GM19193 (cell line): Measurements from ENCODE around the gene EZR.

Experiments used
- POLR2A ChIP-seq: IDR thresholded peaks from 4 replicates; pipeline ENCODE4 v1.6.1; 2011; ENCODE audit not compliant: insufficient read depth, insufficient read length; ENCODE audit errors: extremely low read depth

The EZR gene

DNA sequence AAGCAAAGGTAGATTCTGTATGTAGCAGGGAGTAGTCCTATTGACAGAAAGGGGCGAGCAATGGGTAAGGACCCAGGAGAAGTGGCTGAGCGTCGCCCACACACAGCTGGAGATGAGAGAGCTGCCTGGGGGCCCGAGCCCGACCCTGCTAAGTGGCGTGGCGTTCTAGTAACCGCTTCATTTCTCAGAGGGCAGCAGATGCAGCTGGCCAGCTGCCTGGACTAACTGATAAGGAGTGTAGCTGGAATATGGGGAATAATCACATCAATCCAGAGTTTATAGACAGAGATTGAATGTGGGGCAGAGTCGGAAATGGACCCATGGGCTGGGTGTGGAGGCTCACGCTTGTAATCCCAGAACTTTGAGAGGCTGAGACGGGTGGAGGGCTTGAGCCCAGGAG is 64.4 kb downstream of the EZR start:
- TF ChIP-seq POLR2A = no peak

DNA sequence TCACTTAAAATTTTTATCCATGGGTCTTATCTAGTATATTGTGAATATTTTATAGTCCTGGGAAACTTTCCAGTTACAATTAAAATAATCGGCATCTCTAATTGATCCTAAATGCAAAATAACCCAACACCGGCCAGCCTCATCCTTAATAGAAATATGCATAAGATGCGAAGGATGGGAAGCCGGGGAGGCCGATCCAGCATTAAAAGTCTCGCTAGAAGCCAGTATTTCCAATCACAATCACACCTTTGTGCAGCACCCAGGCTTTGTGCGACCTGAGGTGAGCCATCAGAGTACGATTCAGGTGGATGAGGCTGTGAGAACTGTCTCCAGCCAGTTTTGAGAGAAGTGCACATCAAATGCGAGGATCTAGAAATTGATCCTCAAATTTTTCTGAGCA is 65.4 kb downstream of the EZR start:
- no peak for TF ChIP-seq POLR2A

DNA sequence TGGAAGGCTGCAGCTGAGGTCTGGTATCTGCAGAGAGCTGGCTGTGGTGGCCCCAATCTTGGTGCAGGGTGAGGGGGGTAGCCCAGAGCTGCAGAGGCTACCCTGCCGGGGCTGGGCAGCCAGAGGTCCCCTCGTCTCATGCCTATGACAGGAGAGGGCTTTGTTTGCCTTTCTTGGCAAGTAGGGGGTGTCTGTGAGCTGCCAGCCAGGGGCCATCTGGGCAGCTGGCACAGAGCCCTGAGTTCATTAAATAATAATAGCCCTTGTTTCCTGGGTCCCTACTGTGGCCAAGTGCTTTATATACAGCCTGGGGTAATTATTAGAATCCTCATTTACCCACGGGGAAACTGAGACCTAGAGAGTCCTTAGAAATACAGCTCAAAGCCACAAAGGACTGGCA is 66.6 kb downstream of the EZR start:
- no peak for TF ChIP-seq POLR2A

DNA sequence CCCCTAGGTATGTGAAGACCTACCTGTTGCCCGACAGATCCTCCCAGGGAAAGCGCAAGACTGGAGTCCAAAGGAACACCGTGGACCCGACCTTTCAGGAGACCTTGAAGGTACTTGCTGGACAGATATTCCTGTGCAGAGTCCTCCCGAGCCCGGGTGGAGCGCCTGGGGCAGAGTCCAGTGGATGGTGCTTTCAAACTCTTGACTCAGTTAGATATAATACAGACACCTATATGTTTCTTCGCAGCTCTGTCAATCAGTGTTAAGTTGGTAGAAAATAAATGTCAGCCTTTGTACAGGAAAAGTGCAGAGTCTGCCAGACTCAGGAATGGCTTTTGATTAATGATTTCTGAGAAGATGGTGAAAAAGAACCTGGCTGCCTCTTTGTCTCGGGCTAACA is 67.2 kb downstream of the EZR start:
- TF ChIP-seq POLR2A = no peak

DNA sequence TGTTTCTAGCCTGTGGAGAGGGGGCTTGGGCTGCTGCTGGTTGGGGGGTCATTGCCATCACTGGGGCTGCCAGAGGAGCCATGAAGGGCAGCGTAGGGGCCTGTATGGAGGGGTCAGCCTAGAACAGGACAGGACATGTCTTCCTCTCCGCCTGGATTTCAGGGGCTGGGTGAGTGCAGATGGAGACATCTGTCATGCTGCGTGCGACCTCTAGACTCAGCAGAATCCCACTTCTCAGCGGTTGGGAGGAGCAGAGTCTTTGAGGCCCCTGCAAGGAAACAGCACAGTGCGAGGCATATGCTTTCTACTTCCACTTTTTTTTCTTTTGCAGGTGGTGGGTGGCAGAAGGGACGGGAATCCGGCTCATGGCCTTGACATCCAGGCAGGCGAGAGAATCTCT is 67.9 kb downstream of the EZR start:
- TF ChIP-seq POLR2A = no peak

DNA sequence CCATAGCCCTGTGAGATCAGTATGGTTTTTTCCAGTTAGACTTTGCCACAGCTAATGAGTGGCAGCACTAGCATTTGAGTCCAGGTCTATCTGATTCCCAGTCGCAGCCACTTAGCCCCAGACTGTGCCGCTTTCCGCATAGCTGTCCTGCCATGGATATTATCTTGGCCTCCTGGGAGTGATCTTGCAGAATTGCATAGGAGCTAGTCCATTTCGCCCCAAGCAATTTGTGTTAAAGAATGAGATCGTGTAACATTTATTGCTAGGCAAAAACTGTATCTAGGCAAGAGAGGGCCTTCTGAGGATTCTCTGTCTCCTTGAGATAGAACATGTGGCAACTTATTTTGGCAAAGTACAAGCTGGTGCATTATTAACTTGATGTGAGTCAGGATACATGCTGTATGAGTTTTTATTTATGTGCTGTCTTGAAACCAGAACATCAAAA is 74.2 kb downstream of the EZR start:
- TF ChIP-seq POLR2A = no peak

DNA sequence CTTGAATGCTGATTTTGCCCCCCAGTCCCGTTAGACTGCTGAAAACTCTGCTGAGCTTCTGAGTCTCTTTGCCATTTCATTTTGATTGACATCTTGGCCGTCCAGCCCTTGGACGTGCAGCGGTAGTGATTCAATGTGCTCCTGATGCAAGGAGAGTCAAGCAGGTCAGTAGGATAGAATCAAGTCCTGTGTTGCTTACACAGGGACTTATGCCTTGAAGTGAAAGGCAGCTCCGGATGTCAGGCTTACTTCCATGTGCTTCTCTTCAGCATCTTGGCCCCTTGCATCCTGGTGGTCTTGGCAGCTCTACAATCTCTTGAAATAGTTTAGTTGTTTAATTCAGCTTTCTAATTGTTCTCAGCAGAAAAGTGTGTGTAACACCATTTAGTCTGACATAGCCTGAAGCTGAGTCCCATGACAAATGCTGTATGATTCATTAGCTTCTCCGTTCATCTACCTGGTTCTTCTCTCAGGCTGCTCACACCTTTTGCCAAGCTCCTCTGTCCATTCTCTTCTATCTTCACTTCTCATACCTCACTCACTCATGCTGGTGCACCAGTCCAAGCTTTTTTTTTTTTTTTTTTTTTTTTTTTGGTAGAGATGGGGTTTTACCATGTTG is 76.0 kb downstream of the EZR start:
- no peak for TF ChIP-seq POLR2A

DNA sequence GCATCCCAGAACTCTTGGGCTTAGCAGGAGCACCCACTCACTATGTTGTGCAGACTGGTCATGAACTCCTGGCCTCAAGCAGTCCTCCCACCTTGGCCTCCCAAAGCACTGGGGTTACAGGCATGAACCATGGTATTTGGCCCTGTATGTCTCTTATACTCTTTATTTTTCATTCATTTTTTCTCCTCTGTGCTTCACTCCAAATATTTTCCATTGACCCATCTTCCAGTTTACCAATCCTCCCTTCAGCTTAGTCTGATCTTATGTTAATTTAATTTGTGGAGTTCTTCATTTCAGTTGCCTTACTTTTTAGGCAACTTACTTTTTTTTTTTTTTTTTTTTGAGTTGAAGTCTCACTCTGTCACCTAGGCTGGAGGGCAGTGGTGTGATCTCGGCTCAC is 79.5 kb downstream of the EZR start:
- no peak for TF ChIP-seq POLR2A

DNA sequence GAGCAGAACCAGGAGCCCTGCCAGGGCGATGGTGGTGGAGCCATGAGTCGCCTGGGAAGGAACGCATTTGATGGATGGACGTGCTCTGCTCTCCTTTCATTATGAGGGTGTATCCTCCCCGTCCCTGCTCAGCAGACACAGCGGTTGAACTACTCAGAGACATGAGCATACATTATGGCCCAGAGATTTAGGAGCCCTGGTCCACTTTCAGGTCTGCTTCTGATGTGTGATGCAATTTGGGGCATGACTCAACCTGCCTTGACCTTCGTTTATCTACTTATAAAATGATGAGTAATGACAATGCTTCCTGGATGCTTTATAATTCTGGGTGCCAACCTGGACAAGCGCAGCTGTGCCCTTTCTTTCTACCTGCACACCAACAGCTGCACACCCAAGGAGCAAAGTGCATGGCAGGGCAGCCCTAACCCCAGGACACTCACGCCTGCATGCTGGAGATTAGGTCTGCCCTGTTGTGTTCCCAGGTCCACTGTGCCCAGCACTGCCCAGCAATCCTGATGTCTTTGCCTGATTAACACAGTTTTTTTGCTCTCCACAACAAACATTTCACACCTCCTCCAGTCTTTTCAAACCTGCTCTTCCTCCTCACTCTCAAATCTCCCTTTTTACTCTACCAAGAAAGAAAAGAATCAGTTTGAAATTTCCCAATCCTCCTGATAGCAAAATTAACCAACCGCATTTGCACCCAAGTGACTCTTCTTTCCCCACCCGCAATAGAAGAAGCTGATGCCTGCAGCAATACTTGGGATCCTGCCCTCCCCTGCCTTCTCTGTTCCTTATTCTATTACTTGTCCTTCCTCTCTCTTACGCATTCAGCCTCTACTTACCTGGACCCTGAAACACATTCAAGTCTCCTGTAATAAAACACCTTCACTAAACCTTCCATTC is 81.2 kb downstream of the EZR start:
- TF ChIP-seq POLR2A = no peak

DNA sequence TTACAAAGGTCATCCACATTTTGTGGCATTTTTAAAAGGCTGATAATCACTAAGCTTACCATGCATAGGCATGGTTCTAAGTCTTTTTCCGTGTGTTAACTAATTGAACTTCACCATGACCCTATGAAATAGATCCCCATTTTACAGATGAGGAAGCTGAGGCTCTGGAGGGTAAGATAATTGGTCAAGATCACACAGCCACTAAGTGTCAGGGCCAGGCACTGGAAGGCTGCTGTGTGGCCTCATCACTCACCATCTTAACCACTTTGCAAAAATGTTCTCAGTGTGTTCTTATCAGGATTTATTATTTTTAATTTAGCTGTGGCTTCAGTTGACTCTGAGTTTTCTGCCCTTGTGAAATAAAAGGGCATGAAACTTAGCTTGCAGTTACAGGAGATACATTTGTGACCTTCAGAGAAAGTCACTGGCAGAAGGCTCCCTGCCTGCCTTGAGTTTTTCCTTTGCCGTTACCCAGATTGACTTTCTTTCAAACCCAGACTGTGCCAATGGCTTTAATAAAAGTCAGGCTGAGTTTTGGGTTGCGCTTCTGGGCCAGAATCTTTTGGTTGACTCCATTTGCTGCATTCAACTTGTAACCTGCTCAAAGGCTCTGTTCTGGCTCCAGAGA is 82.0 kb downstream of the EZR start:
- TF ChIP-seq POLR2A = no peak

DNA sequence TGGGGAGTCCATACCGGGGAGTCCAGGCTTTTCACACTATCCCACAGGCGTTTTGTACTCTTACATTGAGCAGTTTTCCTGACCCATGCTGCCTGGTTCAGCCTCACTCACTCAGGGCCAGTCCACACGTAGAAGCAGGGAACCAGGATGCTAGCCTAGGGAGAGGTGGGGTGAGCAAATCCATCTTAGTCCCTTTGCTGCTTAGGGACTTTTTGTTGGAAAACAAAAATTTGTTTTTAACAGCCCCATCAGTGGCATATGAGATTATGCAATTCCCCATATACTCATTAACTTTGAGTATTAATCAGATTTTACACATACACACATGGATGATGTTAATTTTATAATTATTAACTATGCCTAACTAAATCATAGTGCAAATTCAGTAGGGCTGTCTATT is 84.2 kb downstream of the EZR start:
- no peak for TF ChIP-seq POLR2A

DNA sequence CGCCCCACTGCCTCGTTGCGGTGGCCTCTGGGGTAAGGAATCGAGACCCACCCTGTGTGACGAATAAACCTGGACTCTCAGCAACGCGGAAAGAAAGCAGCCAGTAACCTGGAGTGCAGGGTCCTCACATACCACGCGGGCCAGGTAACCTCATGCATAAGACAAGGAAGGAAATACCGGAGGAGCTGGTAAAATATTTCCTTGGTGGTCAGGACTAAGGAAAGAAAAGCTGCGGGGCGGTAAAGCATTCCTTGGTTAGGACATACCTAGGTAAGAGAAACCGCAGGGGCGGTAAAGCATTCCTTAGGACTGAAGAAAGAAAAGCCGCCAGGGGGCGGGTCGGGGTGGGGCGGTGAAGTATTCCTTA is 88.6 kb downstream of the EZR start:
- TF ChIP-seq POLR2A = no peak

DNA sequence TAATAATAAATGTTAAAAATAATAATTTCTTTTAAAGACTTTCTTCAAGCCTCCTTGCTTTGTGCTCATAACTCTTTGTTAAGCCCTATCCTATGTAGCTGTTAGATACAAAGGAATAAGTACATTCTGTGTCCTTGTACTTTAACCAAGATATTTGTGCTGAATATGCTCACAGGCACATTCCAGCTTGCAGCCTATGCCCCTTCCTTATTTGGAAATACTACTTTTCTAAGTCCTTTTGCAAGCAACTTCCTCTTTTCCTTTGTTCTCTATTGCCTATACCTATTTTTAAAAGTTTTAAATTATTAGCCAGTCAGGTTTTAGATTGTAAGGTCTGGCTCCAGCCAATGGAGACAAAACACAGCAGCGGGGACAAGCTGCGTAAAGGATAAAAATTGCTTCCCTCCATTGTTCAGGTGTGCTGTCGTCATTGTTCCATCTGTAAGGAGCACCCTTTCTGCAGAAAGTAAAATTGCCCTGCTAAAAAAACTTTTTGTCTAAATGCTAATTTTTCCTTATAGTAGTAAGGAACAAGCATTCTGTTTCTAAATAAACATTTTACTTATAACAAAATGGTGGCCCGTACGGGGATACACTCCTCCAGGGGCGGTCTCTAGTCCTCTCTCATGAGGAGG is 89.1 kb downstream of the EZR start:
- TF ChIP-seq POLR2A = no peak

DNA sequence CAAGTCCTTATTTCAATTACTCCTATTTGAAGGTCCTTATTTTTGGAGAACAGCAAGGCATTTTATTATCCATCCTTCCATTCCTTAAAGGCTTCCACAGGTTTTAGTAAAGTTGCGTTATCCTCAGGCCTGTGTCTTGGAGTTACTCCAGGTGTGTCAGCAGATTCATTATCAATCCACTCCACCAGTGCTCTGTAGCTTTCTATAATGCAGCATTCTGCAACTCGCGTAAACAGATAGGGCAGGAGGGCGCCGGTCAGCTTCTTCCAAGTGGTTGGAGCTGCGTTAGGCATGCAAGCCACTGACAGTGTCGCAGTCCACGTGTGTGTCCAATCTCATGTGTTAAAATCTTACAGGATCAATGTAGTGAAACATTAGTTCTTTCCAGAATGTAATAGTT is 93.5 kb downstream of the EZR start:
- no peak for TF ChIP-seq POLR2A

DNA sequence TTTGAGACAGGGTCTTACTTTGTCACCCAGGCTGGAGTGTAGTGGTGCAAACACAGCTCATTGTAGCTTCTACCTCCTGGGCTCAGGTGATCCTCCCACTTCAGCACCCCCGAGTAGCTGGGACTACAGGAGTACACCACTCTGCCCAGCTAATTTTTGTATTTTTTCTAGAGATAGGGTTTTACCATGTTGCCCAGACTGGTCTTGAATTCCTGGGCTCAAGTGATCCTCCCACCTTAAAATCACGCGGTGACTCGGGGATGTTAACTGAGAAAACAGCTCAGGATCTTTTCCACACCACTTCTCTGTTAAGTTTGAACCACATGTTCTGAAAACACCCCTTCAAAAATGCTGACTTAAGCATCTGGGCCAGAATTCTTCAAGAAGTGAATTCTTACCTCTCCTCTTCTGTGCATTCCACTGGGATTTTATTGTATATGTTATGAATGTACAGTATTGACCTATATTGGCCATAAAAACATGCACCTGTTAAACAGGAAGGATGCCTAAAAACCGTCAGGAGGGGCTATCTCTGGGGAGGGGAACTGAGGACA is 96.9 kb downstream of the EZR start:
- TF ChIP-seq POLR2A = no peak

DNA sequence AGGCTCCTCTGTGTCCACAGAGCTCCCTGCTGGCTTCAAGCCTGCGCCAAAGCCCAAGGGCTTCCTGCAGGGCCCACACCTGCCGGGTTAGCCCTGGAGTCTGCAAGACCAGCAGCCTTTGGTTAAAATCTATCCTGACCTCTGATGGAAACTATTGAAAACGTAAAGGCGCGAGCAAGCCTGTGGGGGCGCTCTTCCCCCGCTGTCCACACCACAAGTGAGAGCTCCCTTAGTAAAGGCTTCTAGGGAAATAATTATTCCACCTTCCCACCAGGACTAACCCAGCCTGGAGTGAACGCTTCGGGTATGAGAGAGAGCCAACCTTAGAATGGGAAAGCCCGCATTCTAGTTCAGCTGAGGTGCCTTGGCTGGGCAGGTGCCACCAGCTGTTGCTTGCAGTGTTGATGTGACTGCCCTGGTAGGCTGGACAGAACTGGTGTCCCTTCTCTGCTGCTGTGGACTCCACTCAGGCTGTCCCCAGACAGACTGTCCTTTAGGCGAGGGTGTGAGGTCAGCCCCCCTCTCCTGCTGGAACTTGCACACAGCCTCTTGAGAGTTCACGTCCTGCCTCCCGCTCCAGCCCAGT is 100.6 kb downstream of the EZR start:
- TF ChIP-seq POLR2A = no peak
